ENCODE results near the gene SUFU.

DNA sequence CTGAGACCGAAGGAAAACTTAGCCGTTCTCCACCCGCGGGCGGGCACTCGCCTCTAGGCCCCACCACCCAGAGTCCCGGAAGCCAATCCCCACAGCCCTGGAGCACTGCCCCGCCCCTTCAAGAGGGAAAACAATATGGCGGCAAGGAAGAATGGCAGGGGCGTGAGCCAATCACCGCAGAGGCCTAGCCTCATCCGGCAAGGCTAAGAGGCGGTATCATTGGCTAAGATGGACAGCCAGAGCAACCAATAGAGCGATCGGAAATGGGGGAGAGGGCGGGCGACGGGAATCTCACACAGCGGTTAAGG is 1.8 kb upstream of the SUFU start:
- no peak for TF ChIP-seq EZH2phosphoT487 (IDR thresholded peaks at IDR 0.05; ENCODE audit: low read depth)
- TF ChIP-seq, protein P1, sequence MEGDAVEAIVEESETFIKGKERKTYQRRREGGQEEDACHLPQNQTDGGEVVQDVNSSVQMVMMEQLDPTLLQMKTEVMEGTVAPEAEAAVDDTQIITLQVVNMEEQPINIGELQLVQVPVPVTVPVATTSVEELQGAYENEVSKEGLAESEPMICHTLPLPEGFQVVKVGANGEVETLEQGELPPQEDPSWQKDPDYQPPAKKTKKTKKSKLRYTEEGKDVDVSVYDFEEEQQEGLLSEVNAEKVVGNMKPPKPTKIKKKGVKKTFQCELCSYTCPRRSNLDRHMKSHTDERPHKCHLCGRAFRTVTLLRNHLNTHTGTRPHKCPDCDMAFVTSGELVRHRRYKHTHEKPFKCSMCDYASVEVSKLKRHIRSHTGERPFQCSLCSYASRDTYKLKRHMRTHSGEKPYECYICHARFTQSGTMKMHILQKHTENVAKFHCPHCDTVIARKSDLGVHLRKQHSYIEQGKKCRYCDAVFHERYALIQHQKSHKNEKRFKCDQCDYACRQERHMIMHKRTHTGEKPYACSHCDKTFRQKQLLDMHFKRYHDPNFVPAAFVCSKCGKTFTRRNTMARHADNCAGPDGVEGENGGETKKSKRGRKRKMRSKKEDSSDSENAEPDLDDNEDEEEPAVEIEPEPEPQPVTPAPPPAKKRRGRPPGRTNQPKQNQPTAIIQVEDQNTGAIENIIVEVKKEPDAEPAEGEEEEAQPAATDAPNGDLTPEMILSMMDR (IDR thresholded peaks at IDR 0.05; ENCODE audit: low read depth, low read length) = no peak
